IPS DF 4.7 (cell line): ENCODE data around the gene ESRRB.

Experiments
- DNase-seq: peaks from one replicate; pipeline ENCODE4 v3.0.0-alpha.2; 2013; ENCODE audit warnings: low spot score; ENCODE audit errors: extremely low read depth

ESRRB gene

GRCh38 chr14:76352639-76353281 is 23.2 kb upstream of the ESRRB start:
- DNase-seq: peak; percentile 38

DNA sequence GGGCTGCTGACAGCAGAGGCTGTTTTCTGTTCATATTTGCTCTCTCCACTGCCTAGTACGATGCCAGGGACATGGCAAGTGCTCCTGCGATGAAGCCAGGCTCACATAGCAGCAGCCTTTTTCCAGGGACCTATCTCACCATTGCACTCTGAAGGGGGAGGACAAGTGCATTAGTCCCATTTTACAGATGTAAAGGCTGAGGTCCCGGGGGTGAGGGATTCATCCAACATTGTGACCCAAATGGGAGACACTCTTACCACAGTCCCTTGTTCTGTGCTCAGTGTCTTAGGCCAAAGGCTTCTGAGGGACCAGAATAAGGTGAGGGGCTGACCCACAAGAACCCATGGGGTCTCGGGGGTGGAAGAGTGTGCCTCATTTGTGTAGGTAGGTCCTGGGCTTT is 21.6 kb upstream of the ESRRB start:
- DNase-seq: no peak

GRCh38 chr14:76355771-76356170 is 20.2 kb upstream of the ESRRB start:
- DNase-seq: no peak

DNA sequence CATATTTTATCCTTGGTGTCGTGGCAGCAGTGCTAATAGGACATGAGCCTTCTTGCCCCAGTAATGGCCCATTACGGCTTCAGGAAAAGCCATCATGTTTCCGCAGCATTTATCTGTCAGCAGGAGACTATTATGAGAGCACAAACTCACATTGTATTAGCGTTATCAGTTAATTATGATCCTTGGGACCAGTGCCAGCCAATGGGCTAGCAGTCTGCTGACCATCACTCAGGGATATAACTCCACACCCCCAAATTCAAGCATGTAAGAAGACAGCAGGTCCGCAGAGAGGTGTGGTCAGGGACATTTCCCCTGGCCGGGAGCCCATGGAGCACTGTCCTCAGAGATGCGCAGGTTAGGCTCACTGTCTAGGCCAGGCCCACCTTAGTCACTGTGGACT is 4.9 kb upstream of the ESRRB start:
- DNase-seq: no peak

- DNase-seq: no peak
Measured at GRCh38 chr14:76373456-76373855, 2.5 kb upstream of the ESRRB start.

DNA sequence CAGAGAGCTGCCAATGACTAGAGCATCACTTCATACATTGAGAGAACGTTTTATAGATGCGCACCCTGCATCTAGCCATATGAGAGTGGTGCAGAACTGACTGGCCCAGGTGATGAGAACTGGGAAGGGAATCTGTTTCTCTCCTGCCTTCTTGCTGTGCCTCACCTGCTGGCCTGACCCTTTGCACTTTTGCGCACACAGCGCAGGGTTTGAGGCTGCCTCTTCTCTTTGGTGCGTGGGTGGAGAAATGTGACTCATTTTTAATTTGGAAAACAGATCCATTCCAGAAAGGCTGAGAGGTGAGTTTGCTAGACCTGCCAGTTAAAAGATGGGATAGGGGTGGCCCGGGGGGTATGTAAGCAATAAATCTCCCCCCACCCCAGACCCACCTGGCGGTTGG is 453 bp upstream of the ESRRB start:
- no peak for DNase-seq

- DNase-seq: no peak
Measured at GRCh38 chr14:76376409-76376877, 506 bp downstream of the ESRRB start.

GRCh38 chr14:76376878-76377734 is 1.2 kb downstream of the ESRRB start:
- no peak for DNase-seq

DNA sequence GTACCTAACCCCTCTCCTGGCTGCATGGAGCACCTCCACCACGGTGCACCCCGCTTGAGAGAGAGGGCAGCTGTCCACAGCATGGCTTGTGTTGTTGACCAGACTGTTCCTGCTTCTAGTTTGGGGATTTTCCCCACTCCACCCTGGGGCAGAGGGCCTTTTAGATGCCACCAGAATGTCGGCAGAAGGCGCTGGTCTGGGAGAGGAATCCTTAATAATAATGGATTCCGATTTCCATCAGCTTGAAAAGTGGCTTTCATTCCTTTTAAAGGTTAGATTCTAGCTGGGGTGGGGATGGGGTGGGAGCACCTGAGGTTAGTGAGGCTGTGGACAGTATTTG is 1.8 kb downstream of the ESRRB start:
- no peak for DNase-seq

DNA sequence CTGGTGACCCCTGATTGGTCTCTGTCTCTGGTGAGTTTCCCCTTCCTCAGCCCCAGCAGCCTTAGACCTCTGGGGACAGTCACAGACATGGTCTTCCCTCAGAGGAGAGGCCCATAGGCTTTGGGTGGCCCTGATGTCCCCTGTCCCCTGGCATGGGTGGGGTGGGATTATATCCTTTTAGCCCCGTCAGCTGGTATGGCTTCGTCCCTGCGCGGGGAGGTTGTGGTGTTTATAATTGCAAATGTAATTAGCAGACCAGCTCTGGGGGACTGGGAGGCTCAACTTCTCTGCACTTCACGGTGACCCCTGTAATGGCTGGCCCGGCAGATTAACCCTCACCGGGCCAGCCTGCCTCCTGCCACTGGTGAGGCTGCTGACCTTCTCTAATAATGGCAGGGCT is 5.1 kb downstream of the ESRRB start:
- no peak for DNase-seq

DNA sequence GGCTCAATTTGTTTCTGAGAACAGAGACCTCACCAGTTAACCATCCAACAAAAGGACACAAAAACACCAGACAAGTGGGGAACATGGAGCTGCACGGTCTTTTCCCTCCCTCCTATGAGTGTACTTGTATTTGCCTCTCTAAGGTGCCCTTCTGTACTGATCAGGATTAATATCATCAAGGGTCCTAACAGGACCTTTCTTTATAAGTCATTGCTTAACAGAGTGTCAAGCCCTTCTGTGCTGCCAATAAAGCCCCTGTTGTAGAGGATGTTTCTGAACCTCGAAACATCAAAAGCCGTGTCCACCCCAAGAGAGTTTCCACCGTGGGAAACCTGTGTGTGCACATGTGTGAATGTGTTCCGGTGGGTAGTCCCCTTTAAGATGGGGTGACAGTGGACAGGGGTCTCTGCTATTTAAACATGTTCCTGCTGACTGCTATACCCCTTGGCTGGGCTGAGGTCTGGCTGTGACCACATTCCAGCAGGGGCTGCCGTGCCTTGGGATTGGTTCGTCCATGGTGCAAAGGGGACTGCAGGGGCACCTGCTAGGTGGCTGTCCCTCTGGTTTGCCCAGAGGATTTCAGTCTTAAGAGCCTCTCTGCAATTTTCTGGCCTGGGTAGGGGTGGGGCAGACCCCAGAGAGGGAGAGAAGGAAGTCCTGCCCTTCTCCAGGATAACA is 6.0 kb downstream of the ESRRB start:
- no peak for DNase-seq

- no peak for DNase-seq
Measured at GRCh38 chr14:76382495-76382832, 6.5 kb downstream of the ESRRB start.

GRCh38 chr14:76385435-76385834 is 9.5 kb downstream of the ESRRB start:
- DNase-seq: no peak

DNA sequence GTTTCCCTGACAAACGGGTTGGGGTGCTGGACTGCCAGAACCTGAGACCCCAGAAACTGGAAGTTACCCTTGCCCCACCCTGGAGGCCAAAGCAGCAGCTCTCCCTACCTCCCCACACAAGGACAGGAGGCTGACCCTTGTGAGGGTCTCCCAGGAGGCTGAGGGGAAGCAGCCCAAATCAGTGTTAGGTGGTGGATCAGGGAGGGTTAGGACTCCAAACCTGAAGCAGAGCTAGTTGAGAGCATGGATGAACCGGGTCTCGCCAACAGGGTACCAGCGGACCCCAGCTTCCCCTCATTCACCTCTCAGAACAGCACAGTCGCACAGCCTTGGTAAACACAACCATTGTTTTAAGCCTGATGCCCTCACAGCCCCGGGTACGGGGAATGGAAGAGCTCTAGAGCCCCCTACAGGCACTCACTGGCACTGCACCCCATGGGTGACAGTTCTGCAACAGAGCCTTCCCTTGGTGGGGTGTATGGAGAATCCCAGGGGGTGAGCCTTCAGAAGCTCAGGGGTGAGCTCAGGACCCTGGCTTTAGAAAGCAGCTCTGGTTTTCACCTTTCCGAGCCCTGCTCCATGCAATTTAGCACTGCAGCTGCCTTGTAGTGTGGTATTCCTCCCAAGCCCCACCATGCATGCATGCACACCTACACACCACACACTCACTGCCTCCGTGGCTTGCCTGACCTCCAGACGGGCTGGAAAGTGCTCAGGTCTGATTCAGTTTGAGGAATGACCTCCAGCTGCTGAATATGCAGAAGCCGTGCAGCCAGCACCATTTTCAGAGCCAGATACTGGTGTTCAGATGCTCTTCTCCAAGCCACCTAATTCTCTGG is 11.2 kb downstream of the ESRRB start:
- DNase-seq: peak; percentile 38

GRCh38 chr14:76389841-76390240 is 13.9 kb downstream of the ESRRB start:
- DNase-seq: no peak

DNA sequence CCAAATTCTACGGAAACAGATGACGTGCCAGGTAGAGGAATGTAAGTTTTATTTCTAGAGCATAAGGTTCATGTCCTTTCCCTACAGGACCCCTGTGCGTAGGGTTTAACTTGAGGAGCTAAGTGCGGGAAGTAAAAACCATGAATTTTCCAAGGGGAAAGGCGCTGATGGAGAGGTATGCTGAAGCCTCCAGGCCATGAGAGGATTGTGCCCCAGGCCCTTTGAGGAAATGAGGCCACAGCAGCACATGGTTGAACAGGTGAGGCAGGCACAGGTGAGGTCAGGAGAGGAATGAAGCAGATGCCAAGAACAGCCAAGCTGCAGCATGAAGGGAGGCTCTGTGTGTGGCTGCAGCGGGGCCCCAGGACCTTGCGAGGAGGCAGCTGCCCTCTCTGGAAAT is 14.7 kb downstream of the ESRRB start:
- no peak for DNase-seq

- DNase-seq: no peak
Measured at GRCh38 chr14:76391981-76392690, 16.2 kb downstream of the ESRRB start.

GRCh38 chr14:76394569-76394968 is 18.6 kb downstream of the ESRRB start:
- no peak for DNase-seq

GRCh38 chr14:76395161-76395560 is 19.2 kb downstream of the ESRRB start:
- DNase-seq: no peak

GRCh38 chr14:76396714-76397187 is 20.8 kb downstream of the ESRRB start:
- DNase-seq: no peak

GRCh38 chr14:76405627-76406026 is 29.7 kb downstream of the ESRRB start:
- DNase-seq: no peak
